Mammary epithelial cell (primary cell): Measurements from ENCODE around the gene MREG.

Experiments
- EZH2 ChIP-seq: IDR thresholded peaks from 2 replicates; pipeline ENCODE4 v1.6.1; 2012; ENCODE audit warnings: low read length, inconsistent platforms, borderline replicate concordance
- TF ChIP-seq, protein P1 (sequence below), 2 donors: IDR thresholded peaks in 1 of 2; conservative IDR thresholded peaks in 1 of 2; 2 replicates each; pipeline ENCODE4 v1.5.1; 2011 to 2012; ENCODE audit warnings: inconsistent platforms in 2 of 2, low read length in 2 of 2, mild to moderate bottlenecking in 2 of 2, control low read depth in 1 of 2, low read depth in 1 of 2; ENCODE audit not compliant: insufficient read depth in 1 of 2; ENCODE audit errors: extremely low read depth in 1 of 2

DNA sequence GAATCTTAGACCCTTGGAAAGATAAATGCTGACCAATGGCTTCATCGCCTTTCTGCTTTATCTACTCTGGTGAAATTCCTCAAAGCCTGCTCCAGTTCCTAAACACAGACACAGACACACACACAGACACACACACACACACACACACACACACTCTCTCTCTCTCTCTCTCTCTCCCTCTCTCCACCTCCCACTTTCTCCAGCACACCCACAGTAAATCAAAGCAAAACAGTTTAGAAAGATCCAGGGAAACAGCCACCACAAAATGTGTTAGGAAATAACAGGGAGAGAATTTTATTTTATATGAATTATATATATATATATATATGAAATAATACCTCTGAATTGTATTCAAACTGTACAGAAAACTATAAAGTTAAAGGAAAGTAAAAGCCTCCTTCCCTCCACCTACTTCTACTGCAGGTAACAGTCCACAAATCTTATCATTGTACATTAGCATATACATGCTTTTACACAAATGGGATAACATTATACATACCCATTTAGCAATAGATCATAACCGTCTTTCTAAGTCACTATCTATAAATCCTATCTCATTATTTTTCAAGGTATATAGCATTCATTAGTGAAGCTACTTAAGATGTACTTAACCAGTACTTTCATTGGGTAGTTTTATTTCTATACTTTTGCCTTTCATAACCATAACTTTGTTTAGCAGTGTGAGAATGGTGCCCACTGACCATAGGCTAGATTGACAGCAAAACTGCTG is 38.5 kb downstream of the MREG start:
- TF ChIP-seq, protein P1, sequence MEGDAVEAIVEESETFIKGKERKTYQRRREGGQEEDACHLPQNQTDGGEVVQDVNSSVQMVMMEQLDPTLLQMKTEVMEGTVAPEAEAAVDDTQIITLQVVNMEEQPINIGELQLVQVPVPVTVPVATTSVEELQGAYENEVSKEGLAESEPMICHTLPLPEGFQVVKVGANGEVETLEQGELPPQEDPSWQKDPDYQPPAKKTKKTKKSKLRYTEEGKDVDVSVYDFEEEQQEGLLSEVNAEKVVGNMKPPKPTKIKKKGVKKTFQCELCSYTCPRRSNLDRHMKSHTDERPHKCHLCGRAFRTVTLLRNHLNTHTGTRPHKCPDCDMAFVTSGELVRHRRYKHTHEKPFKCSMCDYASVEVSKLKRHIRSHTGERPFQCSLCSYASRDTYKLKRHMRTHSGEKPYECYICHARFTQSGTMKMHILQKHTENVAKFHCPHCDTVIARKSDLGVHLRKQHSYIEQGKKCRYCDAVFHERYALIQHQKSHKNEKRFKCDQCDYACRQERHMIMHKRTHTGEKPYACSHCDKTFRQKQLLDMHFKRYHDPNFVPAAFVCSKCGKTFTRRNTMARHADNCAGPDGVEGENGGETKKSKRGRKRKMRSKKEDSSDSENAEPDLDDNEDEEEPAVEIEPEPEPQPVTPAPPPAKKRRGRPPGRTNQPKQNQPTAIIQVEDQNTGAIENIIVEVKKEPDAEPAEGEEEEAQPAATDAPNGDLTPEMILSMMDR (conservative IDR thresholded peaks at IDR 0.05 in 1 of 2, IDR thresholded peaks at IDR 0.05 in 1 of 2; ENCODE audit: extremely low read depth in 1 of 2, insufficient read depth in 1 of 2, low read depth in 1 of 2, low read length in 2 of 2): no peak
- no peak for TF ChIP-seq EZH2
